H1 (cell line): Measurements from ENCODE around the gene GPR15. TPM values are rescaled to one million over a fixed set of nuclear protein-coding genes. Genes with fewer than 3 reads are reported as not detected.

Source experiments
- CTCF ChIA-PET: fragments of 300-600 bp; sonication (Branson Sonifier 250); formaldehyde crosslinking; loops from one replicate; lab custom pipeline; 2021; ENCODE audit not compliant: partially characterized antibody; lab: Charles Lee
- POLR2A ChIA-PET: fragments of 300-600 bp; sonication (Branson Sonifier 250); formaldehyde crosslinking; loops from one replicate; lab custom pipeline; 2021; ENCODE audit warnings: inconsistent platforms; ENCODE audit not compliant: partially characterized antibody; lab: Charles Lee
- DNase-seq, 2 experiments: peaks; one replicate each; pipeline versions ENCODE4 v3.0.0 to v3.0.0-alpha.2; 2010 to 2022; ENCODE audit warnings: low spot score in 2 of 2, low read depth in 1 of 2, mixed read lengths in 1 of 2
- FAIRE-seq: peaks from 2 replicates; lab custom pipeline; 2011; peaks lifted over from hg19 to GRCh38; lab: Jason Lieb, UNC
- H2AFZ ChIP-seq: 2 replicates; pipeline ENCODE4 v1.8.1; 2012; ENCODE audit warnings: low read length, inconsistent platforms
- H2AK5ac ChIP-seq: 2 replicates; pipeline ENCODE4 v1.6.1; 2013; ENCODE audit warnings: low read depth, low read length
- H2BK120ac ChIP-seq: replicated peaks from 2 replicates; pipeline ENCODE3; 2013; ENCODE audit warnings: low read depth, low read length, inconsistent platforms
- H2BK12ac ChIP-seq: 2 replicates; pipeline ENCODE4 v1.6.1; 2013; ENCODE audit warnings: low read depth, low read length
- H2BK15ac ChIP-seq: 2 replicates; pipeline ENCODE4 v1.6.1; 2013; ENCODE audit warnings: low read length
- H2BK20ac ChIP-seq: 2 replicates; pipeline ENCODE4 v1.6.1; 2013; ENCODE audit warnings: low read length
- H2BK5ac ChIP-seq: 2 replicates; pipeline ENCODE4 v1.6.1; 2013; ENCODE audit warnings: low read depth, low read length
- H3K14ac ChIP-seq: 2 replicates; pipeline ENCODE4 v1.6.1; 2013; ENCODE audit warnings: inconsistent platforms; ENCODE audit not compliant: insufficient read length
- H3K18ac ChIP-seq: 2 replicates; pipeline ENCODE4 v1.6.1; 2013; ENCODE audit warnings: low read length; ENCODE audit errors: extremely low read depth
- H3K23ac ChIP-seq: 2 replicates; pipeline ENCODE4 v1.6.1; 2013; ENCODE audit warnings: inconsistent platforms; ENCODE audit not compliant: insufficient read length
- H3K23me2 ChIP-seq: 2 replicates; pipeline ENCODE4 v1.6.1; 2013; ENCODE audit warnings: low read depth, low read length
- H3K27ac ChIP-seq: 2 replicates; pipeline ENCODE4 v1.6.1; 2011; ENCODE audit warnings: low read depth, low read length, inconsistent platforms
- H3K27me3 ChIP-seq, 4 experiments: replicated peaks in 1 of 4; 1 replicate in 1 of 4; 2 replicates in 3 of 4; pipeline versions ENCODE4 v1.6.1 to v1.8.1; 2011 to 2013; ENCODE audit warnings: low read length in 3 of 4, mild to moderate bottlenecking in 3 of 4, inconsistent platforms in 2 of 4, mixed read lengths in 2 of 4, moderate library complexity in 1 of 4; ENCODE audit not compliant: control insufficient read depth in 3 of 4, insufficient read depth in 3 of 4; ENCODE audit errors: extremely low read depth in 1 of 4
- H3K36me3 ChIP-seq, 4 experiments: 2 replicates each; pipeline versions ENCODE4 v1.6.1 to v1.8.1; 2011 to 2013; ENCODE audit warnings: mild to moderate bottlenecking in 4 of 4, low read length in 3 of 4, moderate library complexity in 2 of 4, control low read depth in 1 of 4, inconsistent platforms in 1 of 4; ENCODE audit not compliant: insufficient read depth in 4 of 4, control insufficient read depth in 2 of 4
- H3K4ac ChIP-seq: replicated peaks from 2 replicates; pipeline ENCODE3; 2013; ENCODE audit warnings: low read length, low read depth, mixed read lengths, inconsistent platforms; ENCODE audit not compliant: insufficient read length
- H3K4me1 ChIP-seq, 4 experiments: replicated peaks in 1 of 4; 1 replicate in 1 of 4; 2 replicates in 3 of 4; pipeline versions ENCODE4 v1.6.1 to v1.8.1; 2011 to 2013; ENCODE audit warnings: low read length in 3 of 4, inconsistent platforms in 2 of 4, mixed read lengths in 1 of 4; ENCODE audit not compliant: insufficient read depth in 4 of 4, control insufficient read depth in 3 of 4
- H3K4me2 ChIP-seq, 2 experiments: 2 replicates each; pipeline versions ENCODE4 v1.6.1 to v1.8.1; 2011 to 2013; ENCODE audit warnings: low read depth in 2 of 2, low read length in 2 of 2, control low read depth in 1 of 2, inconsistent platforms in 1 of 2, mild to moderate bottlenecking in 1 of 2; ENCODE audit not compliant: insufficient read depth in 1 of 2
- H3K4me3 ChIP-seq, 4 experiments: fragments of 200-600, 300-600 bp in 1 of 4; sonication (generic), shearing (Covaris generic), sonication (Bioruptor Twin) in 1 of 4; 2 replicates each; pipeline versions ENCODE4 v1.5.1 to v1.8.1; 2011 to 2016; ENCODE audit warnings: low read length in 4 of 4, low read depth in 3 of 4, control low read depth in 2 of 4, inconsistent platforms in 2 of 4, mild to moderate bottlenecking in 2 of 4, mixed read lengths in 1 of 4, moderate library complexity in 1 of 4; ENCODE audit not compliant: insufficient read depth in 2 of 4; ENCODE audit errors: extremely low read depth in 1 of 4
- H3K56ac ChIP-seq: replicated peaks from 2 replicates; pipeline ENCODE3; 2013; ENCODE audit warnings: low read depth, mild to moderate bottlenecking, mixed read lengths, low read length, inconsistent platforms; ENCODE audit not compliant: insufficient read length
- H3K79me1 ChIP-seq: 2 replicates; pipeline ENCODE4 v1.6.1; 2013; ENCODE audit warnings: low read depth, low read length, control low read depth
- H3K79me2 ChIP-seq, 2 experiments: 2 replicates each; pipeline versions ENCODE4 v1.6.1 to v1.8.1; 2012 to 2013; ENCODE audit warnings: low read length in 2 of 2, mild to moderate bottlenecking in 2 of 2, inconsistent platforms in 1 of 2; ENCODE audit not compliant: insufficient read depth in 2 of 2, control insufficient read depth in 1 of 2
- H3K9ac ChIP-seq, 4 experiments: replicated peaks in 1 of 4; 1 replicate in 1 of 4; 2 replicates in 3 of 4; pipeline versions ENCODE4 v1.6.1 to v1.8.1; 2011 to 2013; ENCODE audit warnings: low read depth in 3 of 4, low read length in 3 of 4, control low read depth in 2 of 4, mild to moderate bottlenecking in 2 of 4, moderate library complexity in 2 of 4, inconsistent platforms in 1 of 4; ENCODE audit errors: extremely low read depth in 1 of 4
- H3K9me3 ChIP-seq, 2 experiments: 2 replicates each; pipeline versions ENCODE4 v1.6.1 to v1.8.1; 2012 to 2013; ENCODE audit warnings: mild to moderate bottlenecking in 2 of 2, moderate library complexity in 2 of 2, control low read depth in 1 of 2, inconsistent platforms in 1 of 2, low read depth in 1 of 2, low read length in 1 of 2, mixed read lengths in 1 of 2; ENCODE audit not compliant: insufficient read depth in 2 of 2
- H4K20me1 ChIP-seq, 2 experiments: replicated peaks in 1 of 2; 2 replicates each; pipeline versions ENCODE3 to v1.8.1; 2011 to 2013; ENCODE audit warnings: inconsistent platforms in 2 of 2, low read length in 2 of 2, mild to moderate bottlenecking in 1 of 2; ENCODE audit not compliant: insufficient read depth in 2 of 2, control insufficient read depth in 1 of 2
- H4K5ac ChIP-seq: 2 replicates; pipeline ENCODE4 v1.6.1; 2013; ENCODE audit warnings: low read length, low read depth, mixed read lengths, inconsistent platforms; ENCODE audit not compliant: insufficient read length
- H4K8ac ChIP-seq: 2 replicates; pipeline ENCODE4 v1.8.0; 2013; ENCODE audit warnings: mild to moderate bottlenecking, moderate library complexity, low read length, inconsistent platforms; ENCODE audit not compliant: insufficient read depth; ENCODE audit errors: extremely low read depth
- H4K91ac ChIP-seq: replicated peaks from 2 replicates; pipeline ENCODE3; 2013; ENCODE audit warnings: low read length, mixed read lengths, inconsistent platforms; ENCODE audit not compliant: insufficient read length
- BACH1 ChIP-seq: IDR thresholded peaks from 2 replicates; pipeline ENCODE4 v1.6.1; 2012; ENCODE audit warnings: low read length, improper control_type of control experiment
- BRCA1 ChIP-seq: IDR thresholded peaks from 2 replicates; pipeline ENCODE4 v1.6.1; 2012; ENCODE audit warnings: low read depth, low read length, improper control_type of control experiment
- CTBP2 ChIP-seq: IDR thresholded peaks from 2 replicates; pipeline ENCODE4 v1.7.0; 2011; ENCODE audit warnings: borderline replicate concordance, mild to moderate bottlenecking, moderate library complexity, mixed read lengths, low read length; ENCODE audit not compliant: insufficient read depth, insufficient read length
- EGR1 ChIP-seq: IDR thresholded peaks from 2 replicates; pipeline ENCODE4 v1.6.1; 2011; ENCODE audit warnings: low read depth, low read length, borderline replicate concordance
- EP300 ChIP-seq, 2 experiments: IDR thresholded peaks; 1 replicate in 1 of 2; 2 replicates in 1 of 2; pipeline ENCODE4 v1.6.1; 2011 to 2012; ENCODE audit warnings: low read depth in 2 of 2, low read length in 2 of 2, mild to moderate bottlenecking in 2 of 2, borderline replicate concordance in 1 of 2, inconsistent platforms in 1 of 2, moderate library complexity in 1 of 2
- FOSL1 ChIP-seq: IDR thresholded peaks from 2 replicates; pipeline ENCODE4 v1.6.1; 2011; ENCODE audit warnings: mild to moderate bottlenecking, low read depth, low read length, moderate library complexity; ENCODE audit not compliant: insufficient read depth
- JUND ChIP-seq: IDR thresholded peaks from 2 replicates; pipeline ENCODE4 v1.6.1; 2011; ENCODE audit warnings: mild to moderate bottlenecking, improper control_type of control experiment, low read length
- KDM4A ChIP-seq: IDR thresholded peaks from one replicate; pipeline ENCODE4 v1.7.1; 2012; ENCODE audit warnings: low read depth, mild to moderate bottlenecking, moderate library complexity, low read length, inconsistent platforms; ENCODE audit not compliant: severe bottlenecking
- MAX ChIP-seq: IDR thresholded peaks from 2 replicates; pipeline ENCODE4 v1.6.1; 2012; ENCODE audit warnings: inconsistent platforms
- NANOG ChIP-seq: IDR thresholded peaks from 2 replicates; pipeline ENCODE4 v1.6.1; 2011; ENCODE audit warnings: low read length, low read depth, mild to moderate bottlenecking, inconsistent platforms; ENCODE audit not compliant: insufficient read depth, poor library complexity, severe bottlenecking
- NRF1 ChIP-seq: IDR thresholded peaks from 2 replicates; pipeline ENCODE4 v1.6.1; 2011; ENCODE audit warnings: mild to moderate bottlenecking, low read depth, low read length, improper control_type of control experiment
- POLR2A ChIP-seq, 2 experiments: IDR thresholded peaks; 1 replicate in 1 of 2; 2 replicates in 1 of 2; pipeline ENCODE4 v1.6.1; 2011; ENCODE audit warnings: low read depth in 2 of 2, low read length in 2 of 2, mild to moderate bottlenecking in 2 of 2; ENCODE audit errors: control extremely low read depth in 1 of 2
- POU5F1 ChIP-seq: IDR thresholded peaks from 2 replicates; pipeline ENCODE4 v1.6.1; 2011; ENCODE audit warnings: low read depth, mild to moderate bottlenecking, low read length, moderate library complexity
- SP2 ChIP-seq: IDR thresholded peaks from 2 replicates; pipeline ENCODE4 v1.6.1; 2012; ENCODE audit warnings: mild to moderate bottlenecking, low read length, inconsistent platforms
- TBP ChIP-seq: IDR thresholded peaks from 2 replicates; pipeline ENCODE4 v1.6.1; 2011; ENCODE audit warnings: low read depth, low read length, improper control_type of control experiment
- WGBS, 2 experiments: shearing (Covaris generic) in 1 of 2; methylation state at CpG; one replicate each; pipeline versions ENCODE4 v1.1.6 to v1.1.7; 2013 to 2015; ENCODE audit warnings: low lambda C conversion rate in 2 of 2, mixed read lengths in 2 of 2, inconsistent platforms in 1 of 2, low coverage in 1 of 2, missing lambda C conversion rate in 1 of 2; ENCODE audit not compliant: insufficient replicate concordance in 2 of 2, insufficient coverage in 1 of 2, insufficient read length in 1 of 2; ENCODE audit errors: extremely low coverage in 1 of 2, missing lambda C conversion rate in 1 of 2; 5-methylcytosine and 5-hydroxymethylcytosine counted together
- polyA plus RNA-seq, 7 experiments: library from polyadenylated mRNA; depleted of rRNA in 3 of 7; stranded (reverse) in 5 of 7; unstranded in 2 of 7; fragments of >200 nt in 5 of 7; fragments of 200-250 nt in 2 of 7; gene quantifications; 1 replicate in 5 of 7; 2 replicates in 1 of 7; 4 replicates in 1 of 7; pipeline versions ENCODE4 v1.2.1 to v1.2.3, GENCODE V29; 2011 to 2013; ENCODE audit warnings: missing spikeins in 2 of 7, mixed read lengths in 2 of 7
- total RNA-seq: library from RNA; stranded (reverse); fragmentation: NEBNext Ultra II Directional; extraction: Animal tissue kit (Norgen Biotek cat#: 25700); gene quantifications from 2 replicates; pipeline ENCODE4 v1.2.1, GENCODE V29; 2021

The GPR15 gene
- total and polyA plus RNA-seq, 2 of the 8 experiments (the other 6 are each of a cell fraction or from before 2014, with no cell fraction given), result not detected

GRCh38 chr3:98500019-98500418 is 31.8 kb upstream of the GPR15 start:
- no peak overlapping the region for H2BK120ac ChIP-seq
- H2AFZ ChIP-seq, result no peak overlapping the region
- H3K56ac ChIP-seq, result no peak overlapping the region
- H4K91ac ChIP-seq, result no peak overlapping the region
- H2AK5ac ChIP-seq, result no peak overlapping the region
- H4K5ac ChIP-seq, result no peak overlapping the region
- H2BK20ac ChIP-seq, result no peak overlapping the region
- no peak overlapping the region for H3K4me3 ChIP-seq
- H3K79me1 ChIP-seq, result no peaks in the 10 kb centered on the region
- H3K14ac ChIP-seq, result no peak overlapping the region
- H3K27ac ChIP-seq, result no peak overlapping the region
- no peak overlapping the region for H3K4me2 ChIP-seq
- no peak overlapping the region for H3K18ac ChIP-seq
- H4K8ac ChIP-seq, result no peak overlapping the region
- 89% methylated on average over 4 of the region's 4 CpGs; no CpG with 5 or more reads in 1 of the 2 experiments for WGBS, 2 experiments
- H3K4ac ChIP-seq, result no peak overlapping the region
- ChIA-PET POLR2A (no interaction called here), CTCF (interaction anchor here (0.5 to 1.2 kb wide), 2 partner anchors 12 to 1964 kb away, joined by 3 to 5 read pairs; no protein-coding TSS in a partner anchor)
- no peak for DNase-seq
- H3K23me2 ChIP-seq, result no peaks in the 10 kb centered on the region
- no peak overlapping the region for H2BK5ac ChIP-seq
- H3K27me3 ChIP-seq, result no peaks in the 10 kb centered on the region
- H3K9me3 ChIP-seq, result no peaks in the 10 kb centered on the region
- H4K20me1 ChIP-seq, result no peaks in the 10 kb centered on the region
- no peak overlapping the region for H3K23ac ChIP-seq
- no peak overlapping the region for H3K9ac ChIP-seq
- H3K4me1 ChIP-seq, result no peaks in the 10 kb centered on the region
- no peak for FAIRE-seq
- H2BK12ac ChIP-seq, result no peak overlapping the region
- no peaks in the 10 kb centered on the region for H3K79me2 ChIP-seq
- H3K36me3 ChIP-seq, result no peaks in the 10 kb centered on the region
- no peak overlapping the region for H2BK15ac ChIP-seq
- TF ChIP-seq KDM4A (no peak), BRCA1 (no peak), POU5F1 (no peak), EP300 (IDR thresholded peaks at IDR 0.05; ENCODE audit: borderline replicate concordance in 1 of 2, low read depth in 2 of 2, low read length in 2 of 2) (no peak), EGR1 (no peak), NANOG (no peak), POLR2A (IDR thresholded peaks at IDR 0.05; ENCODE audit: control extremely low read depth in 1 of 2, low read depth in 2 of 2, low read length in 2 of 2) (no peak), BACH1 (no peak), JUND (no peak), FOSL1 (no peak), MAX (no peak), CTBP2 (no peak), SP2 (no peak), TBP (no peak), NRF1 (no peak)
